ENCODE measurements around the gene CCDC33. TPM values are rescaled to one million over a fixed set of nuclear protein-coding genes. Genes with fewer than 3 reads are reported as not detected.

CCDC33 gene
- total RNA-seq, 1 donor from 2014 or later = 0.41 TPM

DNA sequence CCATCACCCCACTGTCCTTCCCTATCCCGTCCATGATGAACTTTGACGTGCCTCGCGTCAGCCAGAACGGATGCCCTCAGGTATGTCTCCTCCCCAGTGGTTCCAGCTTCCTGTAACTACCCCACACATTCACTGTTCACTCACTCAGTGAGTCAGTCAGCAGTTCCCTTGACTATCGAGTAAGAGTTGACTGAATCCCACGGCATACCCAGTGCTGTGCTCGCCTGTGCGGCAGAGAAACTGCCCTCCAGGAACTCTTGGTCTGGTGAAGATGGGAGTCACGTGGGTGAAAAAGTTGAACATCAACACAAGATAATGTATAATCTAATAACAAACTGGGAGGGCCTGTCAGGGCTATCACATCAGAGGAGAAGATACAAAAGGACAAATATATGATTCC, 36.7 kb downstream of the CCDC33 start:
- peaks cover 18% of the 10 kb centered on the region for H3K27me3 ChIP-seq (ENCODE audit: insufficient read depth, low read length)
- no peak overlapping the region for H3K9ac ChIP-seq (ENCODE audit: low read length)
- H3K27me3 Mint-ChIP-seq (ENCODE audit: low read depth, unreplicated experiment) = peaks cover 80% of the 10 kb centered on the region
- no peak overlapping the region for H2AFZ ChIP-seq (ENCODE audit: low read depth, low read length)
- H4K20me1 ChIP-seq (ENCODE audit: insufficient read depth, low read length) = no peaks in the 10 kb centered on the region
- H3K27ac Mint-ChIP-seq (ENCODE audit: unreplicated experiment) = no peak overlapping the region
- FAIRE-seq = no peak
- no peak overlapping the region for H3K4me3 ChIP-seq (ENCODE audit: insufficient read depth, low read depth, low read length)
- H3K36me3 ChIP-seq (ENCODE audit: insufficient read depth, low read length) = no peaks in the 10 kb centered on the region
- DNase-seq (ENCODE audit: low read depth) = no peak
- no peaks in the 10 kb centered on the region for H3K36me3 Mint-ChIP-seq (ENCODE audit: low read depth, unreplicated experiment)
- no peak overlapping the region for H3K4me3 Mint-ChIP-seq (ENCODE audit: unreplicated experiment)
- no peaks in the 10 kb centered on the region for H3K79me2 ChIP-seq (ENCODE audit: insufficient read depth, low read length)
- TF ChIP-seq EZH2 (IDR thresholded peaks at IDR 0.05; ENCODE audit: insufficient read depth, low read length) = no peak
- TF ChIP-seq, protein P1, sequence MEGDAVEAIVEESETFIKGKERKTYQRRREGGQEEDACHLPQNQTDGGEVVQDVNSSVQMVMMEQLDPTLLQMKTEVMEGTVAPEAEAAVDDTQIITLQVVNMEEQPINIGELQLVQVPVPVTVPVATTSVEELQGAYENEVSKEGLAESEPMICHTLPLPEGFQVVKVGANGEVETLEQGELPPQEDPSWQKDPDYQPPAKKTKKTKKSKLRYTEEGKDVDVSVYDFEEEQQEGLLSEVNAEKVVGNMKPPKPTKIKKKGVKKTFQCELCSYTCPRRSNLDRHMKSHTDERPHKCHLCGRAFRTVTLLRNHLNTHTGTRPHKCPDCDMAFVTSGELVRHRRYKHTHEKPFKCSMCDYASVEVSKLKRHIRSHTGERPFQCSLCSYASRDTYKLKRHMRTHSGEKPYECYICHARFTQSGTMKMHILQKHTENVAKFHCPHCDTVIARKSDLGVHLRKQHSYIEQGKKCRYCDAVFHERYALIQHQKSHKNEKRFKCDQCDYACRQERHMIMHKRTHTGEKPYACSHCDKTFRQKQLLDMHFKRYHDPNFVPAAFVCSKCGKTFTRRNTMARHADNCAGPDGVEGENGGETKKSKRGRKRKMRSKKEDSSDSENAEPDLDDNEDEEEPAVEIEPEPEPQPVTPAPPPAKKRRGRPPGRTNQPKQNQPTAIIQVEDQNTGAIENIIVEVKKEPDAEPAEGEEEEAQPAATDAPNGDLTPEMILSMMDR (IDR thresholded peaks at IDR 0.05; ENCODE audit: insufficient read depth, low read depth, low read length) = no peak
- no peak overlapping the region for H3K27ac ChIP-seq (ENCODE audit: low read depth, low read length)
- no peak overlapping the region for H3K4me2 ChIP-seq (ENCODE audit: low read length)
- no peaks in the 10 kb centered on the region for H3K4me1 ChIP-seq (ENCODE audit: insufficient read depth, low read length)
- no peaks in the 10 kb centered on the region for H3K9me3 ChIP-seq (ENCODE audit: insufficient read depth, low read depth, low read length)
- H3K4me1 Mint-ChIP-seq (ENCODE audit: low read depth, unreplicated experiment) = peaks cover 3% of the 10 kb centered on the region
- peaks cover 3% of the 10 kb centered on the region for H3K9me3 Mint-ChIP-seq (ENCODE audit: unreplicated experiment)

DNA sequence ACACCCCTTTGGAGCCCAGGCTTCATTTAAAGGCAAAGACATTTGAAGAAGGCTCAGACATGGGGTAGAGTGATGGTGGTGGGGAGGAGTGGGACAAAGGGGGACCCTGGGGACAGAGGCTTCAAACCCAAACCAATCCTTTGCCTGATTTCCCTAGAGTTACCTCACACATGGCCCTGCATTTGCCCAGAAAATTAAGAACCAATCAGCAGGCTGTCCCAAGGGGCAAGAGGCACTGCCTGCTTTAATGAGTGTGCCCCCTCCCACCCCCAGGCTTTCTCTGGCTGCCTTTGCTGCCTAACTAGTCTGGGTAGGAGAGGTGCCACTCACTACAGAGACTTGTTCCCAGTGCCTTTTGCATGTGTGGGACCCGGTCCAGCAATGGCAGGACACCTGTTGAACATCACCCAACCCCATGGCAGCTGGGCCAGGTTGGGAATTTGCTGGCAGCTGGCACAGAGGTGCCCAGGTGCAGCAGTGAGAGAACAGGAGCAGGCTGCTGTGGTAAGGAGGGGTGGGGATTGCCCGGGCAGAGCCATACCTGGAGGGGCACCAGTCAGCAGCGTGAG, 38.4 kb downstream of the CCDC33 start:
- H3K27ac ChIP-seq (ENCODE audit: low read depth, low read length) = no peak overlapping the region
- H3K9me3 Mint-ChIP-seq (ENCODE audit: unreplicated experiment) = peaks cover 5% of the 10 kb centered on the region
- H3K27me3 Mint-ChIP-seq (ENCODE audit: low read depth, unreplicated experiment) = peaks cover 73% of the 10 kb centered on the region

DNA sequence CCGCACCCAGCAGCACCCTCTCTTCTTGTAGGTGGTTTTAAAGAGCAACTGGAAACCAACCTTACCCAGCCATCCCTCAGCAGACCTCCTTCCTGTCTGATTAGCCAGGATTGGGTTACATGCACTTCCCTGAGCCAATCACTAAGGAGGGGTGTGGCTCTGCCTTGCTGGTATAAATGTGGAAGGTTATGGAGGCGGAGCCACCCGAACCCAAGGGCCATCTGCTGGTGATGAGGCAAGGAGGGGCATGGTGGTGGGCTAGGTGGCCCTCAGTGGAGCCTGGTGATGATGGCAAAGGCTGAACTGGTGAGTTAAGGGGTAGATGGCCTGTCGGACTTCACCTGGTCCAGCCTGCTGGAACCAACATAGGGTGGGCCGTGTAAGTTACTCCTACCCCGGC, 39.8 kb downstream of the CCDC33 start:
- no peak overlapping the region for H3K4me3 Mint-ChIP-seq (ENCODE audit: unreplicated experiment)
- no peak for FAIRE-seq
- Histone ChIP-seq H3K36me3 (ENCODE audit: insufficient read depth, low read length) (no peaks in the 10 kb centered on the region), H3K4me3 (ENCODE audit: insufficient read depth, low read depth, low read length) (no peak overlapping the region), H3K27ac (ENCODE audit: low read depth, low read length) (no peak overlapping the region), H3K4me2 (ENCODE audit: low read length) (no peak overlapping the region), H3K27me3 (ENCODE audit: insufficient read depth, low read length) (peaks cover 15% of the 10 kb centered on the region), H3K9me3 (ENCODE audit: insufficient read depth, low read depth, low read length) (no peaks in the 10 kb centered on the region), H2AFZ (ENCODE audit: low read depth, low read length) (no peak overlapping the region), H4K20me1 (ENCODE audit: insufficient read depth, low read length) (no peaks in the 10 kb centered on the region), H3K4me1 (ENCODE audit: insufficient read depth, low read length) (no peaks in the 10 kb centered on the region), H3K9ac (ENCODE audit: low read length) (no peak overlapping the region), H3K79me2 (ENCODE audit: insufficient read depth, low read length) (no peaks in the 10 kb centered on the region)
- no peak for DNase-seq (ENCODE audit: low read depth)
- H3K9me3 Mint-ChIP-seq (ENCODE audit: unreplicated experiment) = peaks cover 4% of the 10 kb centered on the region
- peaks cover 3% of the 10 kb centered on the region for H3K4me1 Mint-ChIP-seq (ENCODE audit: low read depth, unreplicated experiment)
- no peaks in the 10 kb centered on the region for H3K36me3 Mint-ChIP-seq (ENCODE audit: low read depth, unreplicated experiment)
- TF ChIP-seq EZH2 (IDR thresholded peaks at IDR 0.05; ENCODE audit: insufficient read depth, low read length) = no peak
- TF ChIP-seq, protein P1 (IDR thresholded peaks at IDR 0.05; ENCODE audit: insufficient read depth, low read depth, low read length) = no peak
- H3K27ac Mint-ChIP-seq (ENCODE audit: unreplicated experiment) = no peak overlapping the region
- peaks cover 70% of the 10 kb centered on the region for H3K27me3 Mint-ChIP-seq (ENCODE audit: low read depth, unreplicated experiment)

More for the DNA sequence above, 38.4 kb downstream of the CCDC33 start:
- no peak overlapping the region for H2AFZ ChIP-seq (ENCODE audit: low read depth, low read length)
- peaks cover 20% of the 10 kb centered on the region for H3K27me3 ChIP-seq (ENCODE audit: insufficient read depth, low read length)
- no peaks in the 10 kb centered on the region for H3K4me1 ChIP-seq (ENCODE audit: insufficient read depth, low read length)
- no peak for FAIRE-seq
- H3K4me2 ChIP-seq (ENCODE audit: low read length) = no peak overlapping the region
- H3K9me3 ChIP-seq (ENCODE audit: insufficient read depth, low read depth, low read length) = no peaks in the 10 kb centered on the region
- H3K36me3 ChIP-seq (ENCODE audit: insufficient read depth, low read length) = no peaks in the 10 kb centered on the region
- no peak for TF ChIP-seq EZH2 (IDR thresholded peaks at IDR 0.05; ENCODE audit: insufficient read depth, low read length)
- TF ChIP-seq, protein P1 (IDR thresholded peaks at IDR 0.05; ENCODE audit: insufficient read depth, low read depth, low read length) = no peak
- H3K4me3 ChIP-seq (ENCODE audit: insufficient read depth, low read depth, low read length) = no peak overlapping the region
- Mint-ChIP-seq H3K4me1 (ENCODE audit: low read depth, unreplicated experiment) (peaks cover 3% of the 10 kb centered on the region), H3K36me3 (ENCODE audit: low read depth, unreplicated experiment) (no peaks in the 10 kb centered on the region), H3K4me3 (ENCODE audit: unreplicated experiment) (no peak overlapping the region), H3K27ac (ENCODE audit: unreplicated experiment) (no peak overlapping the region)
- H4K20me1 ChIP-seq (ENCODE audit: insufficient read depth, low read length) = no peaks in the 10 kb centered on the region
- no peaks in the 10 kb centered on the region for H3K79me2 ChIP-seq (ENCODE audit: insufficient read depth, low read length)
- no peak for DNase-seq (ENCODE audit: low read depth)
- no peak overlapping the region for H3K9ac ChIP-seq (ENCODE audit: low read length)
